Midbrain (tissue), 1 donor: ENCODE data around the gene MAGI2.
"Not testable (repeated sequence)": the region's sequence is repeated elsewhere in the genome, so short reads cannot be mapped to it uniquely, and the experiment has no call there.

ENCODE experiments used
- DNase-seq: peaks from one replicate; lab custom pipeline; 2025; lab: John Stamatoyannopoulos, UW

MAGI2 gene

DNA sequence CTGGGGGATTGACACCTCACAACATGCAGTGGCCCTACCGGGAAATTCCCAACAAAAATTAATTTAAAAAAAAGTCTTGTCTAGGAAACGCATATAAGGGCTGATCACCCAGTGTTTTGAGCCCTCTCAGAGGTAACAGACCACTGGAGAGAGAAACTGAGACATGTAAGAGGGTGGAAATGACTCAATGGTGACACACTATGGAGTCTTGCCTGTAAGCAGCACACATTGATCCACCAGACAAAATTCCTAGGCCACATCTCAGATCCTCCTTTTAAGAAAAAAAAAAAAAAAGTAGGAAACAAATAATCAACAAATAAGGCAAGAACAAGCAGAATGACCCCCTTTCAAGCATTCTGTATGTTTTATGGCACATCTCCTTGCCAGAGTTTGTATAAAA, 296.2 kb downstream of the MAGI2 start:
- no peak for DNase-seq

GRCh38 chr7:79149831-79150230, 303.6 kb downstream of the MAGI2 start:
- DNase-seq = no peak

GRCh38 chr7:79142706-79143105, 310.8 kb downstream of the MAGI2 start:
- DNase-seq = no peak

DNA sequence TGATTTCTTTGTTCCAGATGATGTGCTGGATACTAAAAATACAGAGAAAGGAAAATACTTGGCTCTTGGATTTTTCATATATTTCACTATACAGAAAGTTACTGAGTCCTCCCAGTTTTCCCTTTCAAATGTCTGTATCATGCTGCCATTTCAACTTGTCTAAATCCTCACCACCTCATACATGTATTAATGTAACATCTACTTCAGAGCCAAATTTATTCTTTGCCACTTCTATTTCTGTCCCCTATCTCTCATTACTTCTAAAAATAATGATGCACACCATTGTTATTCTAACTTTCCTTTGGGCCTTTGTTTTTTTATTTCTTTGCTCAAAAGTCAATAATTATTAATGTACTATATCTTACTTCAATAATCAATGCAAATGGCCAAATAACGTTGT, 312.2 kb downstream of the MAGI2 start:
- DNase-seq = no peak

DNA sequence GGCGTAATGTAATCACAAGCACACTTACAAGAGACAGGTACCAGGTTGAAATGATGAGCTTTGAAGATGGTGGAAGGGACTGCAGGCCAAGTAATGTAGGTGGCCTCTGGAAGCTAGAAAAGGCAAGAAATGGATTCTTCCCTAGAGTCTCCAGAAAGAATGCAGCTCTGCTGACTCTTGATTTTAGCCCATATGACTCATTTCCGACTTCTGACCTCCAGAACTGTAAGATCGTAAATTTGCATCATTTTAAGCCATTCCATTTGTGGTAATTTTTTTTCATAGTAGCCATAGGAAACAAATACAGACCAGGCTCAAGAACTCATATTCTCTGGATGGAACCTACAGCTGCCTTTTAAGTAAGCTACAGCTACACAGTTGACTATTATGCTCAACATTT, 315.5 kb downstream of the MAGI2 start:
- no peak for DNase-seq

DNA sequence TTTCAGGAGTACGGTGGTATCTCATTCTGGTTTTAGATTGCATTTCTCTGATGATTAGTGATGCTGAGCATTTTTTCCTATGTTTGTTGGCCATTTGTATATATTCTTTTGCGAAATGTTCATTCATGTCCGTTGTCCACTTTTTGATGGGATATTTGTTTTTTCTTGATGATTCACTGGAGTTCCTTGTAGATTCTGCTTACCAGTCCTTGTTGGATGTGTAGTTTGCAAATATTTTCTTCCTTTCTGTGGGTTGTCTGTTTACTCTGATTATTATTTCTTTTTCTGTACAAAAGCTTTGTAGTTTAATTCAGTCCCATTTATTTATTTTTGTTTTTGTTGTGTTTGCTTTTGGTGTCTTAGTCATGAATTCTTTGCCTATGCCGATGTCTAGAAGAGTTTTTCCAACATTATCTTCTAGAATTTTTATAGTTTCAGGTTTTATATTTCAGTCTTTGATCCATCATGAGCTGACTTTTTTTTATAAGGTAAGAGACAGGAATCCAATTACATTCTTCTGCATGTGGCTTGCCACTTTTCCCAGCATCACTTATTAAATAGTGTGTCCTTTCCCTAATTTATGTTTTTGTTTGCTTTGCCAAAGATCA, 320.5 kb downstream of the MAGI2 start:
- DNase-seq = no peak

DNA sequence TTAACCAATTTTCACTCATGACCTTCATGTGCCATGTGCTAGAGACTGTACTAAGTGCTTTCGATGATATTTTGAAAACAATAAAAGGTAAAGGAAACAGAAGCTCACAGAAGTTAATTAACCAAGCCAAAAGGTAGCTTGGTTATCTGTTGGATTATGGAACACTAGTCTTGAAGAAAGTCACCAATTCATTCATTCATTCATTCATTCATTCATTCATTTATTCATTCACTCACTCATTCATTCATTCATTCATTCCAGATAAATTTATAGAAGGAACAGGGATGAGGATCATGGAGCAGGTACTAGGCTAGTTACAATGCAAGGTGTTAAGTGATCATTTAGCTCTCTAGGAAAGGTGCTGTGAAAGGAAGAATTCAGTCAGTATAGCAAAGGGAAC, 322.8 kb downstream of the MAGI2 start:
- DNase-seq = no peak

GRCh38 chr7:79124331-79124730, 329.1 kb downstream of the MAGI2 start:
- DNase-seq = no peak

GRCh38 chr7:79118143-79118542, 335.3 kb downstream of the MAGI2 start:
- DNase-seq = no peak

DNA sequence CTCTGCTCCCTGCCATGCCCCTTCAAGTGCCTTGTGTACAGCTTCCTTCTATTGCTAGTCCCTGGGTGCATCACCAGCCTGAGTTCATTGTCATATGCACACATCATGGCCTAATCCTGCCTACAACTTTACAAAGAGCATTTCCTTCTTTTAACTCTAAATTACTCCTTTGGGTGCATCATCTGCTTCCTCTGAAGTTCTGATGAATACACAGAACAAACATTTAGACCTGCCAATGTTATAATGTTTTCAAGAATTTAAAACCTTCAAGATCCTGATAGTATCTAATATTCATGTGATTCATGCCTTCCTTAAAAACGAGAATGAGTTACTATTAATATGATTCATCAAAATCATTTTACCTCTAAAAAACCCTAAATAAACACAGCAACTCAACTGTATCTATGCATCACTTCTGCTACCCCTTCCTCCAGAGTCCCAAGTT, 357.1 kb downstream of the MAGI2 start:
- no peak for DNase-seq

DNA sequence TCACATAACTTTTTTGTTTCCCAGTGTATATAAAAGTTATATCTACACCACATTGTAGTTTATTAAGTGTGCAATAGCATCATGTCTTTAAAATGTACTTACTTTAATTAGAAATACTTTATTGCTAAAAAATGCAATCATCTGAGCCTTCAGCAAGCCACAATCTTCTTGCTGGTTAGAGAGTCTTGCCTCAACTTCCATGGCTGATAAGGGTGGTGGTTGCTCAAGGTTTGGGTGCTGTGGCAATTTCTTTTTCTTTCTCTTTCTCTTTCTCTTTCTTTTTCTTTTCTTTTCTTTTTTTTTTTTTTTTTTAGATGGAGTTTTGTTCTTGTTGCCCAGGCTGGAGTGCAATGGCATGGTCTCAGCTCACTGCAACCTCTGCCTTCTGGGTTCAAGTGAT, 360.0 kb downstream of the MAGI2 start:
- DNase-seq = no peak

DNA sequence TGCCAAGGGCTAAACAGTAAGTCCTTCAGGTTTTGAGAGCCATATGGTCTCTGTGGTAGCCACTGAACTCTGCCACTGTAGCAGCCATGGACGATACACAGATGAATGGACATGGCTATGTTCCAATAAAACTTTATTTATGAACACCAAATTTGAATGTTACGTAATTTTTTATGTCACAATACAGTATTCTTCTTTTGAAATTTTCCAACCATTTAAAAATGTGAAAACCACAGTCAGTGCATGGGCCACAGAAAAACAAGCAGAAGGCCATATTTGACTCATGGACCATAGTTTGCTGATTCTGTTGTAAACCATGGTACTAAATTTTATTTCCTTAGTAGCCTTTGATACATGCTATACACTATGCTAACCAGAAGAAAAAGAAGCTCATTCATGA, 361.8 kb downstream of the MAGI2 start:
- DNase-seq = no peak

DNA sequence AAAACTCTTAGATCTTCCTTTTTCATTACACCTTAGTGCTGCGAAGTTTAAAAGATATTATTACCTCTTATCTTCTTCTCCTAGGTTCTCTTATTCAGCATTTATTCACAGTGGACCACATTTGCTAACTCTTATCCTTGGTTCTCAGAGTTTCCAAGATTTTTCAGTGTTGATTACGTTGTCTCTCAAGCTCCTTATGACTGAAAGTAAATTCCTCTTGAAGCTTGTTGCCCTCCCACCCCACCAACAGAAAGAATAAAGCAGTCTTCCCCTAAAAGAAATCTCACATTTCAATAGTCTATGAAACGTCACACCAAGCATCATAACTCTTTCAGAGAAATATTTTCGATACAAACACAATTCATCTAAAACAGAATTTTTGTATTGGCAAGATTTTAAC, 362.5 kb downstream of the MAGI2 start:
- DNase-seq = no peak

DNA sequence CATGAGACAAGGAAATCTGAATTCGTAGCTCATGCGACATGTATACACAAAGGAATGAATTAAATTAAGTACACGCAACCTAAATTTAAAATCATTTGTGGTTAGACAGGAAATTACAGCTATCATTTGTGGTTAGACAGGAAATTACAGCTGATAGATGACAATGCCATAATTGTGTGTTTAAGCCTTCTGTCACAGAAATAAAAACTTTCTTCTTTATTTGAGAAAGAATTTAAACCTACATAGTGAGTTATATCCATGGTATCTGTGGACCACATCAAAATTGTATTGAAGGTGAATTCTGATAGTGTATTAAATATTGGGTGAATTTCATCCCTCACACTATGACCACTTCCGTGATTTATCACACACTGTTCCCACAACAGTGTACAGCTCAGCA, 362.9 kb downstream of the MAGI2 start:
- no peak for DNase-seq

GRCh38 chr7:79084423-79084822, 369.0 kb downstream of the MAGI2 start:
- no peak for DNase-seq

- DNase-seq = no peak
Observed at GRCh38 chr7:79079919-79080554, 373.4 kb downstream of the MAGI2 start.

GRCh38 chr7:79078273-79078672, 375.2 kb downstream of the MAGI2 start:
- DNase-seq = no peak

GRCh38 chr7:79071187-79071586, 382.3 kb downstream of the MAGI2 start:
- not testable (repeated sequence) for DNase-seq

- DNase-seq = no peak
Observed at GRCh38 chr7:79064187-79064823, 389.2 kb downstream of the MAGI2 start.

DNA sequence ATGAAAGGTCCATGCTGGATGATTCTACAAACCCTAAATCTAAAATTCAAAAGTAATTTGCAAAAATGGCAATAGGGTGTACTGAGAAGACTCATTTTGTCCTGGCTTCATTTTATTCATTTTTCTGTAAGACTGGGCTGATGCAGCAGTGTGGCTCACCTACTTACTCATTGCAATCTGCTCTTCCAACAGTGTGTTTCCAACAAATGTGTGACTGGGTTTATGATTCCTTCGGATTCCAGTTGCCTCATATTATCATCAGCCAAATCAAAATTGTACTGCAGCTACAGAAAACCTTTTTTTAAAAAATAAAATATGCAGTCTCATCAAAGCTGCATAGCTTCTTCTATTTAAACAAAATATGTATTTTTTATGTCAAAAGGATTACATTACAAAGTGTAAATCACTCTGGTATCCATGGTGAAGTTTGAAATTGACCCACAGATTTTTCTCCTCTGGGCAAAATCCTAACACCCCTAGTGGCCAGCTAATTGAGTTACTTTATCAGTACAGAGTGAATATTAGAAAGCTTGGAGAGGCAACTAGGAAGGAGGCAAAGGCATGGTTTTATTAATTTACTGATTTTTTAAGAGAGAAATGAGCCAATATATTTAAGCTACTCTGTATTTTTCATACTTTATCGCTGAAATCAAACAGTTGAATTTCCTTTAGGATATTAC, 390.3 kb downstream of the MAGI2 start:
- DNase-seq = no peak

GRCh38 chr7:79060498-79060897, 393.0 kb downstream of the MAGI2 start:
- no peak for DNase-seq

- DNase-seq = no peak
Observed at GRCh38 chr7:79055722-79056415, 397.6 kb downstream of the MAGI2 start.
